ENCODE results near the gene CA9. TPM values are rescaled to one million over a fixed set of nuclear protein-coding genes. Genes with fewer than 3 reads are reported as not detected.

CA9 gene
- total RNA-seq, 3 donors from 2014 or later (not counting 1 experiment from before 2014, with no cell fraction given) = not detected

GRCh38 chr9:35682051-35682450, 8.3 kb downstream of the CA9 start:
- Mint-ChIP-seq H3K4me3 (no peak overlapping the region), H3K9me3 (no peaks in the 10 kb centered on the region), H3K27me3 (ENCODE audit: low read depth in 2 of 2) (no peaks in the 10 kb centered on the region), H3K36me3 (no peaks in the 10 kb centered on the region), H3K27ac (no peak overlapping the region), H3K4me1 (no peaks in the 10 kb centered on the region)
- H3K4me1 ChIP-seq (ENCODE audit: control insufficient read depth, insufficient read depth, low read length) = no peaks in the 10 kb centered on the region
- peaks cover 4% of the 10 kb centered on the region for H3K36me3 ChIP-seq (ENCODE audit: control insufficient read depth, insufficient read depth, low read length)
- DNase-seq (no peak), ATAC-seq (no peak)
- intact Hi-C loops (cut with micrococcal nuclease) = no loop called here
- 94% methylated on average over 6 of the region's 6 CpGs for WGBS (ENCODE audit: insufficient coverage)
- no peaks in the 10 kb centered on the region for H3K27me3 ChIP-seq (ENCODE audit: control insufficient read depth, insufficient read depth, low read length)
- no peak for TF ChIP-seq CTCF (IDR thresholded peaks at IDR 0.05)
- H3K9me3 ChIP-seq (ENCODE audit: control insufficient read depth, insufficient read depth, low read length) = no peaks in the 10 kb centered on the region
- no peak overlapping the region for H3K27ac ChIP-seq (ENCODE audit: low read length)
- no peak overlapping the region for H3K4me3 ChIP-seq (ENCODE audit: low read length)

- H3K4me3 Mint-ChIP-seq = no peak overlapping the region
- intact Hi-C loops (cut with micrococcal nuclease) = no loop called here
- no peak for TF ChIP-seq CTCF (IDR thresholded peaks at IDR 0.05)
- no peaks in the 10 kb centered on the region for H3K4me1 ChIP-seq (ENCODE audit: control insufficient read depth, insufficient read depth, low read length)
- no peak overlapping the region for H3K4me3 ChIP-seq (ENCODE audit: low read length)
- H3K27me3 Mint-ChIP-seq (ENCODE audit: low read depth in 2 of 2) = no peaks in the 10 kb centered on the region
- H3K36me3 Mint-ChIP-seq = no peaks in the 10 kb centered on the region
- no peaks in the 10 kb centered on the region for H3K4me1 Mint-ChIP-seq
- H3K27ac Mint-ChIP-seq = no peak overlapping the region
- no peaks in the 10 kb centered on the region for H3K9me3 Mint-ChIP-seq
- DNase-seq (no peak), ATAC-seq (no peak)
- no peaks in the 10 kb centered on the region for H3K9me3 ChIP-seq (ENCODE audit: control insufficient read depth, insufficient read depth, low read length)
- no peak overlapping the region for H3K27ac ChIP-seq (ENCODE audit: low read length)
- WGBS (ENCODE audit: insufficient coverage) = 93% methylated on average over 10 of the region's 10 CpGs
- no peaks in the 10 kb centered on the region for H3K27me3 ChIP-seq (ENCODE audit: control insufficient read depth, insufficient read depth, low read length)
- H3K36me3 ChIP-seq (ENCODE audit: control insufficient read depth, insufficient read depth, low read length) = peaks cover 4% of the 10 kb centered on the region
Observed at GRCh38 chr9:35682520-35683315, 9.0 kb downstream of the CA9 start.

- no peak for ATAC-seq
- Histone ChIP-seq H3K36me3 (ENCODE audit: control insufficient read depth, insufficient read depth, low read length) (peaks cover 4% of the 10 kb centered on the region), H3K27ac (ENCODE audit: low read length) (no peak overlapping the region), H3K27me3 (ENCODE audit: control insufficient read depth, insufficient read depth, low read length) (no peaks in the 10 kb centered on the region), H3K4me1 (ENCODE audit: control insufficient read depth, insufficient read depth, low read length) (no peaks in the 10 kb centered on the region), H3K4me3 (ENCODE audit: low read length) (no peak overlapping the region), H3K9me3 (ENCODE audit: control insufficient read depth, insufficient read depth, low read length) (no peaks in the 10 kb centered on the region)
- H3K36me3 Mint-ChIP-seq = no peaks in the 10 kb centered on the region
- DNase-seq = no peak
- TF ChIP-seq CTCF (IDR thresholded peaks at IDR 0.05) = no peak
- 88% methylated on average over 1 of the region's 2 CpGs for WGBS (ENCODE audit: insufficient coverage)
- H3K4me1 Mint-ChIP-seq = no peaks in the 10 kb centered on the region
- H3K4me3 Mint-ChIP-seq = no peak overlapping the region
- H3K27ac Mint-ChIP-seq = no peak overlapping the region
- no peaks in the 10 kb centered on the region for H3K9me3 Mint-ChIP-seq
- intact Hi-C loops (cut with micrococcal nuclease) = no loop called here
- no peaks in the 10 kb centered on the region for H3K27me3 Mint-ChIP-seq (ENCODE audit: low read depth in 2 of 2)
Observed at GRCh38 chr9:35683323-35683722, 9.6 kb downstream of the CA9 start.

GRCh38 chr9:35684921-35685320, 11.2 kb downstream of the CA9 start:
- intact Hi-C loops (cut with micrococcal nuclease) = no loop called here
- Mint-ChIP-seq H3K4me1 (peaks cover 0 to 10% of the 10 kb centered on the region in 2 donors), H3K4me3 (no peak overlapping the region), H3K36me3 (no peaks in the 10 kb centered on the region), H3K9me3 (no peaks in the 10 kb centered on the region), H3K27me3 (ENCODE audit: low read depth in 2 of 2) (no peaks in the 10 kb centered on the region), H3K27ac (no peak overlapping the region)
- no peaks in the 10 kb centered on the region for H3K9me3 ChIP-seq (ENCODE audit: control insufficient read depth, insufficient read depth, low read length)
- ATAC-seq = no peak
- no peak for TF ChIP-seq CTCF (IDR thresholded peaks at IDR 0.05)
- peaks cover 4% of the 10 kb centered on the region for H3K36me3 ChIP-seq (ENCODE audit: control insufficient read depth, insufficient read depth, low read length)
- H3K4me3 ChIP-seq (ENCODE audit: low read length) = no peak overlapping the region
- WGBS (ENCODE audit: insufficient coverage) = 96% methylated on average over 10 of the region's 10 CpGs
- no peak for DNase-seq
- peaks cover 4% of the 10 kb centered on the region for H3K4me1 ChIP-seq (ENCODE audit: control insufficient read depth, insufficient read depth, low read length)
- no peak overlapping the region for H3K27ac ChIP-seq (ENCODE audit: low read length)
- H3K27me3 ChIP-seq (ENCODE audit: control insufficient read depth, insufficient read depth, low read length) = no peaks in the 10 kb centered on the region
